ENCODE results near the gene SLC29A4.
"Not testable (repeated sequence)": the region's sequence is repeated elsewhere in the genome, so short reads cannot be mapped to it uniquely, and the experiment has no call there.

GRCh38 chr7:5254371-5254770, 28.4 kb upstream of the SLC29A4 start:
- not testable (repeated sequence) for TF ChIP-seq POLR2A (IDR thresholded peaks at IDR 0.05; ENCODE audit: insufficient read depth in 1 of 2, low read depth in 2 of 2, low read length in 2 of 2); ETV6 (CRISPR knock-in tag; conservative IDR thresholded peaks at IDR 0.05)
- TF ChIP-seq, protein P1, sequence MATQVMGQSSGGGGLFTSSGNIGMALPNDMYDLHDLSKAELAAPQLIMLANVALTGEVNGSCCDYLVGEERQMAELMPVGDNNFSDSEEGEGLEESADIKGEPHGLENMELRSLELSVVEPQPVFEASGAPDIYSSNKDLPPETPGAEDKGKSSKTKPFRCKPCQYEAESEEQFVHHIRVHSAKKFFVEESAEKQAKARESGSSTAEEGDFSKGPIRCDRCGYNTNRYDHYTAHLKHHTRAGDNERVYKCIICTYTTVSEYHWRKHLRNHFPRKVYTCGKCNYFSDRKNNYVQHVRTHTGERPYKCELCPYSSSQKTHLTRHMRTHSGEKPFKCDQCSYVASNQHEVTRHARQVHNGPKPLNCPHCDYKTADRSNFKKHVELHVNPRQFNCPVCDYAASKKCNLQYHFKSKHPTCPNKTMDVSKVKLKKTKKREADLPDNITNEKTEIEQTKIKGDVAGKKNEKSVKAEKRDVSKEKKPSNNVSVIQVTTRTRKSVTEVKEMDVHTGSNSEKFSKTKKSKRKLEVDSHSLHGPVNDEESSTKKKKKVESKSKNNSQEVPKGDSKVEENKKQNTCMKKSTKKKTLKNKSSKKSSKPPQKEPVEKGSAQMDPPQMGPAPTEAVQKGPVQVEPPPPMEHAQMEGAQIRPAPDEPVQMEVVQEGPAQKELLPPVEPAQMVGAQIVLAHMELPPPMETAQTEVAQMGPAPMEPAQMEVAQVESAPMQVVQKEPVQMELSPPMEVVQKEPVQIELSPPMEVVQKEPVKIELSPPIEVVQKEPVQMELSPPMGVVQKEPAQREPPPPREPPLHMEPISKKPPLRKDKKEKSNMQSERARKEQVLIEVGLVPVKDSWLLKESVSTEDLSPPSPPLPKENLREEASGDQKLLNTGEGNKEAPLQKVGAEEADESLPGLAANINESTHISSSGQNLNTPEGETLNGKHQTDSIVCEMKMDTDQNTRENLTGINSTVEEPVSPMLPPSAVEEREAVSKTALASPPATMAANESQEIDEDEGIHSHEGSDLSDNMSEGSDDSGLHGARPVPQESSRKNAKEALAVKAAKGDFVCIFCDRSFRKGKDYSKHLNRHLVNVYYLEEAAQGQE (IDR thresholded peaks at IDR 0.05; ENCODE audit: borderline replicate concordance in 1 of 2, low read depth in 1 of 2, low read length in 2 of 2): not testable (repeated sequence)
